Naive B cell (primary cell): Measurements from ENCODE around the gene OR2A12. TPM values are rescaled to one million over a fixed set of nuclear protein-coding genes. Genes with fewer than 3 reads are reported as not detected.
"Not testable (repeated sequence)": the region's sequence is repeated elsewhere in the genome, so short reads cannot be mapped to it uniquely, and the experiment has no call there.

ENCODE experiments used
- ATAC-seq, 2 donors: fragments of 150-1000 bp; cut with Tn5 transposase; 2 replicates each; pipeline ENCODE4 v1.10.0; 2021; ENCODE audit warnings: low read depth in 2 of 2, mild to moderate bottlenecking in 2 of 2, moderate library complexity in 2 of 2
- DNase-seq: peaks from one replicate; pipeline ENCODE4 v3.0.0; 2022
- H3K27ac Mint-ChIP-seq, 6 donors: one replicate each; pipeline ENCODE4 v1.8.0; 2020 to 2022; ENCODE audit warnings: mild to moderate bottlenecking in 6 of 6, mixed read lengths in 6 of 6, moderate library complexity in 5 of 6, inconsistent platforms in 2 of 6
- H3K27me3 Mint-ChIP-seq, 3 donors: one replicate each; pipeline ENCODE4 v1.8.0; 2021 to 2022; ENCODE audit warnings: mixed read lengths in 3 of 3, mild to moderate bottlenecking in 1 of 3
- H3K36me3 Mint-ChIP-seq, 2 donors: one replicate each; pipeline ENCODE4 v1.8.0; 2020 to 2022; ENCODE audit warnings: mixed read lengths in 2 of 2, inconsistent platforms in 1 of 2, mild to moderate bottlenecking in 1 of 2
- H3K4me1 Mint-ChIP-seq, 3 donors: one replicate each; pipeline ENCODE4 v1.8.0; 2020 to 2022; ENCODE audit warnings: mixed read lengths in 3 of 3, inconsistent platforms in 1 of 3, mild to moderate bottlenecking in 1 of 3, moderate library complexity in 1 of 3
- H3K4me3 Mint-ChIP-seq, 8 donors: one replicate each; pipeline ENCODE4 v1.8.0; 2020 to 2022; ENCODE audit warnings: mild to moderate bottlenecking in 8 of 8, mixed read lengths in 8 of 8, moderate library complexity in 8 of 8, inconsistent platforms in 2 of 8
- H3K9me3 Mint-ChIP-seq, 7 donors: one replicate each; pipeline ENCODE4 v1.8.0; 2020 to 2022; ENCODE audit warnings: mixed read lengths in 7 of 7, mild to moderate bottlenecking in 5 of 7, inconsistent platforms in 2 of 7, moderate library complexity in 1 of 7
- polyA plus RNA-seq, 6 donors: library from polyadenylated mRNA; unstranded; fragments of 300-500 nt; fragmentation: Illumina TruSeq; gene quantifications; one replicate each; pipeline ENCODE4 v1.2.3, GENCODE V29; 2021; ENCODE audit warnings: low read depth in 6 of 6

The OR2A12 gene
- polyA plus RNA-seq, 6 donors from 2014 or later, result not detected

DNA sequence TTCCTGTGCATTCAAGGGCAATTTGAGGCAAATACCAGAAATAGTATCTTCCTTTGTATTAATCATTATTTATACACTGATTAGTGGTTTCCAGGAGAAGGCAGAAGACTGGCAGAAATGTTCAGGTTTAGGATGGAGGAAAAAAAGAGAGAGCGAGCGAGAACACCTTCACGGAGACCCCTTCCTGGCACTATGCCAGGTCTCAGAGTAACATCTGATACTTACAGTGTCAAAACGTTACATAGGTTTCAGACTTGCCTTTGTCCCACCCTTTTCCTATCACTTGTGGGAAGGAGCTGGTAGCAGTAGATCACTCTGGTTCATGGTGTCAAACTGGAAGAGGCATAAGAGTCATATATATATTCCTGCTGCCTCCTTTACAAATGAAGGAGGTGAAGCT is 652 bp downstream of the OR2A12 start:
- ATAC-seq (no peak), DNase-seq (no peak)
- H3K27ac Mint-ChIP-seq, result no peak overlapping the region
- H3K36me3 Mint-ChIP-seq, result no peaks in the 10 kb centered on the region
- H3K27me3 Mint-ChIP-seq, result peaks cover 0 to 16% (median 0%) of the 10 kb centered on the region in 3 donors
- H3K9me3 Mint-ChIP-seq, result peaks cover 0 to 13% (median 6%) of the 10 kb centered on the region in 7 donors
- no peak overlapping the region for H3K4me3 Mint-ChIP-seq
- no peaks in the 10 kb centered on the region for H3K4me1 Mint-ChIP-seq

DNA sequence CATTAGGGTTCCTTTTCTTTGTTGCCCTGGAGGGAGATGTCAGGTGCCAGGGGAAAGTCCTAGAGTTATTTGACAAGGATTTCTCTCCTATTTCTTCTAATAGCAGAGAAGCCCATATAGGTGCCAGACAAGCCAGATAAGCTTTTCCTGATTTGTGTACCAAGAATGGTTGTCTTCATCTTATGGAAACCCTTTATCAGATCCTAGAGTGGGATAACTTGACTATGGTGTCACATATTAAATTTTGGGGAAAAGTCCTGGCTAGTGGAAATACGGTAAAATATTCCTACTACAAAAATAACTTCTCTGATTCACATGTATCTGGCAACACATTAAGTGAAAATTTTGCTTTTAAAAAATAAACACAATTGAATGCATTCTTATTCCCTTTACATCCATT is 1.2 kb downstream of the OR2A12 start:
- Mint-ChIP-seq H3K4me1 (no peaks in the 10 kb centered on the region), H3K9me3 (peaks cover 0 to 16% (median 7%) of the 10 kb centered on the region in 7 donors), H3K27ac (no peak overlapping the region), H3K27me3 (peaks cover 0 to 11% (median 0%) of the 10 kb centered on the region in 3 donors), H3K4me3 (no peak overlapping the region), H3K36me3 (no peaks in the 10 kb centered on the region)
- no peak for ATAC-seq
- DNase-seq, result no peak

DNA sequence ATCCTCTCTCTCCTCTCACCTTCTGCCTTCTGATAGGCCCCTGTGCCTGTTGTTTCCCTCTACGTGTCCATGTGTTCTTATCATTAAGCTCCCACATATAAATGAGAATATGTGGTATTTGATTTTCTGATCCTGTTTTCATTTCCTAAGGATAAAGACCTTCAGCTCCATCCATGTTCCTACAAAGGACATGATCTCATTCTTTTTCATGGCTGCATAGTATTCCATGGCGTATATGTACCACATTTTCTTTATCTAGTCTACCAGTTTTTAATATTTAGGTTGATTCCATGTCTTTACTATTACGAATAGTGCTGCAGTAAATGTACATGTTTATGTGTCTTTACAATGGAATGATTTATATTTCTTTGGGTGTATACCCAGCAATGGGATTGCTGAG is 4.6 kb downstream of the OR2A12 start:
- Mint-ChIP-seq H3K27ac (no peak overlapping the region), H3K4me1 (no peaks in the 10 kb centered on the region), H3K9me3 (peaks cover 0 to 22% (median 12%) of the 10 kb centered on the region in 7 donors), H3K36me3 (no peaks in the 10 kb centered on the region), H3K4me3 (no peak overlapping the region), H3K27me3 (peaks cover 0 to 8% (median 0%) of the 10 kb centered on the region in 3 donors)
- DNase-seq, result no peak
- ATAC-seq, result no peak

DNA sequence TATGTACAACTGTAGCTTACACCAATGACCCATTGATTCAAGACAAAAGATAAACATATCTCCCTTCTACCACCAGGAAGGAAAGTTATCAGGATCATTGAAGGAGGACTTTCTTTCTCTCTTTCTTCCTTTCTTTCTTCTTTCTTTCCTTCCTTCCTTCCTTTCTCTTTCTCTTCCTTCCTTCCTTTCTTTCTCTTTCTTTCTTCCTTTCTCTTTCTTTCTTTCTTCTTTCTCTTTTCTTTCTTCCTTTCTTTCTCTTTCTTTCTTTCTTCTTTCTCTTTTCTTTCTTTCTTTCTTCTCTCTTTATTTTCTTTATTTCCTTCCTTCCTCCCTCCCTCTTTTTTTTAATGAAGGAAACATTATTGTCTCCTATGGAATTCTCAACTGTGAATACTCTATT is 12.7 kb downstream of the OR2A12 start:
- no peak for ATAC-seq
- Mint-ChIP-seq H3K9me3 (peaks cover 0 to 11% (median 4%) of the 10 kb centered on the region in 7 donors), H3K36me3 (no peaks in the 10 kb centered on the region)

DNA sequence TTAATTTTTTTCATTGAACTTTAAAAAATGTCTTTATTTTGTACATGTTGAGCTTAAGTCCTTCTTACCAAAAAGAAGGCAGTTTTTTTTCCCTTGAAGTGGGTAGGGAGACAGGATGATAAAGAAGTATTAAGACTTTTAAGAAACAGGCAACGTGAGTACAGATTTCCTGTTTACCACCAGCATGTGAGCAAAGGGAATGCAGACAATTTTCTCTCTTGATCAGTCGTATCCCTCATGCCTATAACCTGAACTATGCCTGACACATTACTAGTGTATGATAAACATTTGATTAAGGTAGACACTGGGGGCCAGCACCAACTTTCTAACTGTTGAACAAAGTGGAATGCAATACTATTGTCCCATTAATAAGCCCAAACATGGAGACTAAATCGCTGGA is 14.5 kb downstream of the OR2A12 start:
- Mint-ChIP-seq H3K4me3 (no peak overlapping the region), H3K4me1 (no peaks in the 10 kb centered on the region), H3K9me3 (peaks cover 0 to 2% (median 0%) of the 10 kb centered on the region in 7 donors), H3K27ac (no peak overlapping the region), H3K36me3 (no peaks in the 10 kb centered on the region), H3K27me3 (peaks cover 13 to 47% (median 25%) of the 10 kb centered on the region in 3 donors)
- ATAC-seq, result no peak
- DNase-seq, result no peak

More for the DNA sequence above, 12.7 kb downstream of the OR2A12 start:
- no peak overlapping the region for H3K27ac Mint-ChIP-seq
- peaks cover 12 to 47% (median 24%) of the 10 kb centered on the region in 3 donors for H3K27me3 Mint-ChIP-seq
- H3K4me3 Mint-ChIP-seq, result no peak overlapping the region
- DNase-seq, result no peak
- H3K4me1 Mint-ChIP-seq, result no peaks in the 10 kb centered on the region

DNA sequence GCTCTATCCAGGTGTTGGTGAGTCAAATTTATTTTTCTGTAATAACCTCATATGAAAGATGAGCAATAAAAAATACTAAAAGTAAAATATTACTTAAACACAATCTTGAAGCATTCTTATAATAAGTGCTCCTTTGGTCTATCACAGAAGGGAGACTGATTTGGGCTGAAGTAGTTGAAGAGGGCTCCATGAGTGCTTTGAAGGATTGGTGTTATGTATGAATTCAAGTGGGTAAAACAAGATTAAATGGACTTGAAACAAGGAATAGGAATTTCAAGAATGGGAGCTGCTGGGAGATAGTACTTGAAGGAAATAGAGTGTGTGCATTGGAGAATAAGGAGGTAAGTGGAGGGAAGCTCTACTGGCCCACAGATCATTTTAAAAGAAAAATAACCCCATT is 16.0 kb downstream of the OR2A12 start:
- ATAC-seq, result no peak
- H3K27me3 Mint-ChIP-seq, result peaks cover 13 to 39% (median 20%) of the 10 kb centered on the region in 3 donors
- no peaks in the 10 kb centered on the region for H3K4me1 Mint-ChIP-seq
- no peaks in the 10 kb centered on the region for H3K36me3 Mint-ChIP-seq
- no peak overlapping the region for H3K27ac Mint-ChIP-seq
- H3K4me3 Mint-ChIP-seq, result no peak overlapping the region
- peaks cover 0 to 2% (median 0%) of the 10 kb centered on the region in 7 donors for H3K9me3 Mint-ChIP-seq
- no peak for DNase-seq

DNA sequence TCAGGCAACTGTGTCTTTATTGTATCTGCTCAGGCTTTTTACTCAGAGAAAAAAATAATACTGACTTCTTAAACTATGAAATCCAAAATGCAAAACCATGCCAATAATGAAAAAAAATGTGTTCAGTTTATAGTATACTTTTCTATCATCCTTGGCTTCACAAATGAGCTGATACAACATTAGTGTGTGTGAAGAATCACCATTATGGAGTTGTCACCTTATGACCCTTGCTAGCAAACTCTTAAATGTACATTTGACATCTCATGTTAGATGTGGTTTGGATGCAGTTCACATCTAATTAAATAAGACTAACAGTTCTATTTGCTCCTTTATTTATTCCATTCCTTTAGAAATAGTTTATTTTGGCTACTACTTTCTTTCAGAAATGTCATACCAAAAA is 19.1 kb downstream of the OR2A12 start:
- peaks cover 18 to 35% (median 24%) of the 10 kb centered on the region in 3 donors for H3K27me3 Mint-ChIP-seq
- no peak for DNase-seq
- ATAC-seq, result no peak
- H3K4me3 Mint-ChIP-seq, result no peak overlapping the region
- H3K36me3 Mint-ChIP-seq, result no peaks in the 10 kb centered on the region
- H3K27ac Mint-ChIP-seq, result no peak overlapping the region
- H3K9me3 Mint-ChIP-seq, result peaks cover 0 to 6% (median 0%) of the 10 kb centered on the region in 7 donors
- H3K4me1 Mint-ChIP-seq, result no peaks in the 10 kb centered on the region

DNA sequence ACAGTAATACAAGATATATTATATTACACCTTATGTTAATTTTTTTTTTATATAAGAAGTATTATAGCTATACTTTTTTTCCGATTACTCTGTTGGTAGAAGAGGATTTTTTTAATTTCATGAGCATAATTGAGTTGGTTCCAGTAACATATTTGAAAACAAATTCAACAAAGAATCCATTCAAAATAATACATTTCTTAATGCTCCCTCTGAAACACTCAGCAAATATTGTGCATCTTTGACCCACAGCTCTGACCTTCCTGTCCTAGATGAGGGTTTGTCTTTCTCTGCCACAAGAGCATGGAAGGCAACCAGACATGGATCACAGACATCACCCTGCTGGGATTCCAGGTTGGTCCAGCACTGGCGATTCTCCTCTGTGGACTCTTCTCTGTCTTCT is 23.2 kb downstream of the OR2A12 start, which contains the start of gene OR2A2:
Gene OR2A2, plus strand, starts transcription at position 301 of the 400 bp plus-strand sequence. Its CDS starts 0 bp downstream, at position 301.
- no peak within 1 kb of the TSS for H3K4me3 Mint-ChIP-seq
- H3K27me3 Mint-ChIP-seq, result peaks cover 17 to 36% (median 18%) of the 10 kb centered on the region in 3 donors
- H3K27ac Mint-ChIP-seq, result peak within 1 kb of the TSS in 1 of 6 donors; percentile 58
- no peak for ATAC-seq
- H3K36me3 Mint-ChIP-seq, result no peaks in the 10 kb centered on the region
- no peaks in the 10 kb centered on the region for H3K4me1 Mint-ChIP-seq
- no peak for DNase-seq
- peaks cover 0 to 6% (median 0%) of the 10 kb centered on the region in 7 donors for H3K9me3 Mint-ChIP-seq

DNA sequence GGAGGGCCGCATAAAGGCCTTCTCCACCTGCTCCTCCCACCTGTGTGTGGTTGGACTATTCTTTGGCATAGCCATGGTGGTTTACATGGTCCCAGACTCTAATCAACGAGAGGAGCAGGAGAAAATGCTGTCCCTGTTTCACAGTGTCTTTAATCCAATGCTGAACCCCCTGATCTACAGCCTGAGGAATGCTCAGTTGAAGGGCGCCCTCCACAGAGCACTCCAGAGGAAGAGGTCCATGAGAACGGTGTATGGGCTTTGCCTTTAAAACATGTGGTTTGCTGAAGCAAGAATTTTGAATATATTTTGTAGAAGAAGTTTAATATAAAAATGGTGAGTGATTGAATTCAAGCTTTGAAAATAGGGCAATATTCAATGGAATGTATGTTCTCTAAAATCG is 24.2 kb downstream of the OR2A12 start:
- ATAC-seq (no peak), DNase-seq (no peak)
- Mint-ChIP-seq H3K9me3 (peaks cover 0 to 6% (median 0%) of the 10 kb centered on the region in 7 donors), H3K27ac (no peak overlapping the region), H3K4me3 (no peak overlapping the region), H3K27me3 (peaks cover 17 to 36% (median 18%) of the 10 kb centered on the region in 3 donors), H3K36me3 (no peaks in the 10 kb centered on the region), H3K4me1 (no peaks in the 10 kb centered on the region)

DNA sequence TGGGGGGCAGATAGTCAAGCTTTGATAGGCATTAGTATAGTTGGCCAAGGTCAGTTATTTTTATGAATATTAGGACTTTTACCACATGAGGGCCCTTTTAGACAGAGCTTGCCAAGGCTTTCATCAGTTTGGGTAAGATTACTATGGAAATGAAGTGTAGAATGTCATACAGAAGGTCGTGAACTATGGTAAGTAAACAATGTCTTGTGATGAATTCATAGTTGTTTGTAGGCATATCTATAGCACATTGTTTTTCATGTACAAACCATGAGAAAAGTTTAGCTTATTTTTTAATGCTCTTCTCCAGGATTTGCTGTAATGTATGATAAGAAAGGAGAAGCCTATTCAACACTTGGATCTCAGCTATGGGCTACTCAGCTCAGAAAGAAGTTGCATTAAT is 27.6 kb downstream of the OR2A12 start:
- Mint-ChIP-seq H3K4me1 (no peaks in the 10 kb centered on the region), H3K9me3 (no peaks in the 10 kb centered on the region), H3K27ac (no peak overlapping the region), H3K4me3 (no peak overlapping the region), H3K27me3 (peaks cover 13 to 32% (median 17%) of the 10 kb centered on the region in 3 donors), H3K36me3 (no peaks in the 10 kb centered on the region)
- DNase-seq (no peak), ATAC-seq (no peak)

DNA sequence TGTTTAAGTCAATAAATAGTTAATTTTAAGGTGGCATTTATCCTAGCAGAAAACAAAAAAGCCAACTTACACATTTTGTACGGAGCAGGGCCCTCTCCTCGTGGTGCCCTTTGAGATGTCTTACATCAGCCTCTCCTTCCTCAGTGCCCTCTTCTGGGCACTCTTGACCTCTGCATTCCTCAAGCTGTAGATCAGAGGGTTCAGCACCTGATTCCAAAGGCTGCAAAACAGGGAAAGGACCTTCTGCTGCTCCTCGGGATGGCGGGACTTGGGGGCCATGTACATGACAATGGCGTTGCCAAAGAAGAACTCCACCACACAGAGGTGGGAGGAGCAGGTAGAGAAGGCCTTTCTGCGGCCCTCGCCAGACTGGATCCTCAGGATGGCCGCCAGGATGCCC is 32.3 kb downstream of the OR2A12 start:
- Mint-ChIP-seq H3K9me3 (peaks cover 0 to 2% (median 0%) of the 10 kb centered on the region in 7 donors), H3K36me3 (no peaks in the 10 kb centered on the region)

DNA sequence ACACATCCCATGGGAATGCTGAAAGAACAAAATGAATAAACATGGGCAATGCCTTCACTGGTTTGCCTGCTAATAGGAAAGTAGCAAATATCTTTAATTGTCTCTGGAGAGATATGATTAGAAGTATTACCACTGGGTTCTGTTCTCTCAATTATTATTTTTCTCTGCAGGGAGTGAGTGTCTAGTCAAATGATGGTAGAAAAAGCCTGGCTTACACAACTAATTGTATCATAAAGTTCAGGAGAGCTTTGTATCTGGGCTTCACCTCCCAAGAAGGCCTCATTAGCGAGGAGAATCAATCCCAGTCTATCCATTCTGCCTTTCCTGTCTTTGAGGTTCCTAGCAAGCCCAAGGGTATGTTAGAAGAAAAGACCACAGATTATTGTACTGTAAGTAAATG is 36.8 kb downstream of the OR2A12 start, which contains the start of gene OR2A14:
Gene OR2A14, plus strand, starts transcription at position 301 of the 400 bp plus-strand sequence. CDS start 5,937 bp downstream, outside the sequence.
- ATAC-seq (no peak), DNase-seq (no peak)
- H3K36me3 Mint-ChIP-seq, result no peaks in the 10 kb centered on the region
- no peak within 1 kb of the TSS for H3K27ac Mint-ChIP-seq
- no peaks in the 10 kb centered on the region for H3K4me1 Mint-ChIP-seq
- H3K9me3 Mint-ChIP-seq, result peaks cover 0 to 2% (median 0%) of the 10 kb centered on the region in 7 donors
- H3K4me3 Mint-ChIP-seq, result no peak within 1 kb of the TSS
- peaks cover 9 to 25% (median 18%) of the 10 kb centered on the region in 3 donors for H3K27me3 Mint-ChIP-seq

More for the DNA sequence above, 32.3 kb downstream of the OR2A12 start:
- H3K27me3 Mint-ChIP-seq, result peaks cover 7 to 30% (median 21%) of the 10 kb centered on the region in 3 donors
- no peak for ATAC-seq
- H3K4me1 Mint-ChIP-seq, result no peaks in the 10 kb centered on the region
- no peak for DNase-seq
- no peak overlapping the region for H3K27ac Mint-ChIP-seq
- no peak overlapping the region for H3K4me3 Mint-ChIP-seq

DNA sequence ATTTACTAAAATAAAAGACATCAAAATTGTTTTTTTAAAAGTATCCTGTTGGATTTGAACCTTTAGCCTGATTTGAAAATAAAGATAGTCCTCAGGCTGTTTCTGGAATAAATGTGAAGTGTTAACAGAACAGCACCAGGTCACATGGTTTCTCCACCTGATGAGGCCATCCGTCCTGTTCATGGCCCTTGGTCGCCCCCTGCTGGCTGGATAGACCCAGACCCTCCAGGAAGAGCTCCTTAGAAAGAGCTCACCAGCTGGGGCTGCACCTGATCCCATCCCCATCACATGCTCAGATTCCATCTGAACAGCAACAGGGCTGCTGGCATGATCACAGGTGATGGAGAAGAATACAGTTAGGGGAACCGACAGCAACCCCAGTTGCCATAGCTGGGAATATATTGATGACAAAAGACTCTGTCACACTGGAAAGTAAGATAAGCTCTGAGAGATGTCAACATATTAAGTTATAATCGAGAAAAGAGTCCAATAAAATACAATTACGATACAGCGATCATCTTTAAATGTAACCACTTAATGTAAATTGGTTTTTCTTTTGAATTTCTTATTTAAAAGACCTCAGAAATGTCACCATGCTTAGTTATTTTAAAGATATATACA is 41.7 kb downstream of the OR2A12 start:
- Mint-ChIP-seq H3K4me1 (no peaks in the 10 kb centered on the region), H3K27ac (peak overlapping the region in 1 of 6 donors; percentile 58), H3K4me3 (no peak overlapping the region), H3K9me3 (peaks cover 0 to 1% (median 0%) of the 10 kb centered on the region in 7 donors), H3K27me3 (peaks cover 8 to 20% (median 20%) of the 10 kb centered on the region in 3 donors), H3K36me3 (no peaks in the 10 kb centered on the region)
- ATAC-seq, result peak; percentile 99
- peak; percentile 74 for DNase-seq

DNA sequence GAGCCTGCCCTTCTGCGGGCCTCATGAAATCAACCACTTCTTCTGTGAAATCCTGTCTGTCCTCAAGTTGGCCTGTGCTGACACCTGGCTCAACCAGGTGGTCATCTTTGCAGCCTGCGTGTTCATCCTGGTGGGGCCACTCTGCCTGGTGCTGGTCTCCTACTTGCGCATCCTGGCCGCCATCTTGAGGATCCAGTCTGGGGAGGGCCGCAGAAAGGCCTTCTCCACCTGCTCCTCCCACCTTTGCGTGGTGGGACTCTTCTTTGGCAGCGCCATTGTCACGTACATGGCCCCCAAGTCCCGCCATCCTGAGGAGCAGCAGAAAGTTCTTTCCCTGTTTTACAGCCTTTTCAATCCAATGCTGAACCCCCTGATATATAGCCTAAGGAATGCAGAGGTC is 43.5 kb downstream of the OR2A12 start:
- not testable (repeated sequence) for H3K27ac Mint-ChIP-seq, ATAC-seq, H3K9me3 Mint-ChIP-seq, H3K4me3 Mint-ChIP-seq, H3K4me1 Mint-ChIP-seq, H3K36me3 Mint-ChIP-seq, DNase-seq
- peaks cover 8 to 15% (median 11%) of the 10 kb centered on the region in 3 donors for H3K27me3 Mint-ChIP-seq
